Liver (tissue), 9 donors: ENCODE measurements around the gene NFATC1. TPM values are rescaled to one million over a fixed set of nuclear protein-coding genes. Genes with fewer than 3 reads are reported as not detected.

Experiments used
- DNase-seq: peaks from one replicate; pipeline ENCODE4 v3.0.0-alpha.2; 2017; ENCODE audit warnings: low spot score
- H3K27ac ChIP-seq, 2 donors: one replicate each; pipeline ENCODE4 v1.7.0; 2013; ENCODE audit warnings: inconsistent platforms in 2 of 2, low read length in 2 of 2, control low read depth in 1 of 2, low read depth in 1 of 2, mild to moderate bottlenecking in 1 of 2
- H3K27me3 ChIP-seq, 4 donors: one replicate each; pipeline versions ENCODE4 v1.6.1 to v1.7.0; 2013; ENCODE audit warnings: low read length in 3 of 4, inconsistent platforms in 1 of 4, mild to moderate bottlenecking in 1 of 4, moderate library complexity in 1 of 4; ENCODE audit not compliant: control insufficient read depth in 4 of 4, insufficient read depth in 4 of 4
- H3K36me3 ChIP-seq, 4 donors: one replicate each; pipeline versions ENCODE4 v1.6.1 to v1.7.0; 2013; ENCODE audit warnings: low read length in 3 of 4, mild to moderate bottlenecking in 3 of 4, low read depth in 1 of 4, moderate library complexity in 1 of 4; ENCODE audit not compliant: control insufficient read depth in 4 of 4, insufficient read depth in 3 of 4
- H3K4me1 ChIP-seq, 4 donors: one replicate each; pipeline versions ENCODE4 v1.6.1 to v1.7.0; 2013; ENCODE audit warnings: low read length in 3 of 4, mild to moderate bottlenecking in 3 of 4, moderate library complexity in 1 of 4; ENCODE audit not compliant: control insufficient read depth in 4 of 4, insufficient read depth in 4 of 4
- H3K4me3 ChIP-seq, 3 donors: one replicate each; pipeline versions ENCODE4 v1.6.1 to v1.7.0; 2013; ENCODE audit warnings: low read length in 3 of 3, control low read depth in 1 of 3, low read depth in 1 of 3, mild to moderate bottlenecking in 1 of 3
- H3K9ac ChIP-seq, 2 donors: one replicate each; pipeline ENCODE4 v1.7.0; 2013; ENCODE audit warnings: low read length in 2 of 2, mild to moderate bottlenecking in 2 of 2, moderate library complexity in 2 of 2, control low read depth in 1 of 2, low read depth in 1 of 2
- H3K9me3 ChIP-seq, 4 donors: one replicate each; pipeline versions ENCODE4 v1.6.1 to v1.7.0; 2013; ENCODE audit warnings: low read length in 3 of 4; ENCODE audit not compliant: control insufficient read depth in 4 of 4
- ATF3 ChIP-seq: IDR thresholded peaks from 2 replicates; pipeline ENCODE4 v1.6.1; 2016; ENCODE audit warnings: antibody characterized with exemption
- CTCF ChIP-seq: fragments of 150-350 bp; IDR thresholded peaks from 2 replicates; pipeline ENCODE4 v1.5.1; 2017; ENCODE audit warnings: improper control_type of control experiment, low read depth, low read length; ENCODE audit not compliant: missing input control
- EGR1 ChIP-seq, 2 donors: IDR thresholded peaks; 2 replicates each; pipeline ENCODE4 v1.6.1; 2016 to 2018; ENCODE audit warnings: antibody characterized with exemption in 2 of 2, low read depth in 2 of 2
- FOXA1 ChIP-seq: IDR thresholded peaks from 2 replicates; pipeline ENCODE4 v1.6.1; 2016; ENCODE audit warnings: antibody characterized with exemption
- FOXA2 ChIP-seq: IDR thresholded peaks from 2 replicates; pipeline ENCODE4 v1.6.1; 2016; ENCODE audit warnings: antibody characterized with exemption
- GABPA ChIP-seq, 2 donors: IDR thresholded peaks in 1 of 2; conservative IDR thresholded peaks in 1 of 2; 2 replicates each; pipeline ENCODE4 v1.6.1; 2016; ENCODE audit warnings: antibody characterized with exemption in 2 of 2, mild to moderate bottlenecking in 1 of 2, moderate library complexity in 1 of 2
- HNF4A ChIP-seq, 2 donors: conservative IDR thresholded peaks; 2 replicates each; pipeline ENCODE4 v1.6.1; 2016; ENCODE audit warnings: antibody characterized with exemption in 2 of 2, mild to moderate bottlenecking in 2 of 2
- HNF4G ChIP-seq: IDR thresholded peaks from 2 replicates; pipeline ENCODE4 v1.6.1; 2016; ENCODE audit warnings: antibody characterized with exemption
- JUND ChIP-seq, 2 donors: IDR thresholded peaks; 2 replicates each; pipeline ENCODE4 v1.6.1; 2016; ENCODE audit warnings: antibody characterized with exemption in 2 of 2
- MAX ChIP-seq: IDR thresholded peaks from 2 replicates; pipeline ENCODE4 v1.6.1; 2016; ENCODE audit warnings: antibody characterized with exemption
- NR2F2 ChIP-seq: IDR thresholded peaks from 2 replicates; pipeline ENCODE4 v1.6.1; 2016; ENCODE audit warnings: antibody characterized with exemption
- RAD21 ChIP-seq, 2 donors: IDR thresholded peaks; 2 replicates each; pipeline ENCODE4 v1.6.1; 2016; ENCODE audit warnings: antibody characterized with exemption in 2 of 2, mild to moderate bottlenecking in 2 of 2
- RXRA ChIP-seq, 2 donors: IDR thresholded peaks; 2 replicates each; pipeline ENCODE4 v1.6.1; 2017 to 2018; ENCODE audit warnings: antibody characterized with exemption in 2 of 2, mild to moderate bottlenecking in 1 of 2
- SP1 ChIP-seq: IDR thresholded peaks from 2 replicates; pipeline ENCODE4 v1.6.1; 2018; ENCODE audit warnings: antibody characterized with exemption, mild to moderate bottlenecking
- TAF1 ChIP-seq: conservative IDR thresholded peaks from 2 replicates; pipeline ENCODE4 v1.6.1; 2016; ENCODE audit warnings: antibody characterized with exemption, mild to moderate bottlenecking
- YY1 ChIP-seq: IDR thresholded peaks from 2 replicates; pipeline ENCODE4 v1.6.1; 2016; ENCODE audit warnings: antibody characterized with exemption, mild to moderate bottlenecking
- WGBS: extraction: QIAGEN DNeasy Blood & Tissue Kit; methylation state at CpG from one replicate; pipeline ENCODE4 v1.1.7; 2013; 5-methylcytosine and 5-hydroxymethylcytosine counted together
- polyA plus RNA-seq, 2 donors: library from polyadenylated mRNA; stranded (reverse) in 1 of 2; unstranded in 1 of 2; fragments of 200-250 nt in 1 of 2; fragments of >200 nt in 1 of 2; fragmentation: Nextera tagmentation in 1 of 2; extraction: Ambion mirVana in 1 of 2; gene quantifications; one replicate each; pipeline versions ENCODE4 v1.2.1 to v1.2.3, GENCODE V29; 2013 to 2015
- total RNA-seq, 2 donors: library from RNA; depleted of rRNA; stranded (reverse); fragments of >200 nt; gene quantifications; one replicate each; pipeline ENCODE4 v1.2.3, GENCODE V29; 2014
- TF ChIP-seq, protein P1 (sequence below): IDR thresholded peaks from 2 replicates; pipeline ENCODE4 v1.6.1; 2016; ENCODE audit warnings: antibody characterized with exemption
- TF ChIP-seq, protein P2 (sequence below): IDR thresholded peaks from 2 replicates; pipeline ENCODE4 v1.6.1; 2016; ENCODE audit warnings: antibody characterized with exemption, mild to moderate bottlenecking
- donor health status: healthy.
- donor health status: healthy.
- donor health status: healthy.
- donor health status: healthy.
- donor health status: healthy.

The NFATC1 gene
- total and polyA plus RNA-seq, 4 donors: 0.57 to 2.2 (median 1.3) TPM

DNA sequence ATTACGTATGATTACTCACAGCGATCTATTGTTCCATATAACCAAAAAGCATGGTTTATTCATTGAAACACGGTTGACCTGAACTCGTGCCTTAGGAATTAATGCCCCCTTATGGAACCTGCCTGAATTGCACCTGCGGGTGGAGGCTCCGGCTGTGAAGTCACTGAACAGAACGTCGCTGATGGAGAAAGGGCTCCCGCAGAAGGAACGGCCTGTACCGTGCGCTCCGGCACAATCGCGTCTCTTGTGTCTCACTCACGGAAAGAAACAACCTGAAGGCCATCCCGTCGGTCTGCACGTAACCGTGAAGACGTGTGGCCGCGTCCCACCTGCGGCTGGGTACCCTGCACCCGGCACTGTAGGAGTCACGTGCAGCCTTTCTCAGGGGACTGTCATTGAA, 133.1 kb downstream of the NFATC1 start:
- Histone ChIP-seq H3K4me3 (no peak overlapping the region), H3K9ac (no peak overlapping the region), H3K9me3 (no peaks in the 10 kb centered on the region), H3K27ac (no peak overlapping the region), H3K4me1 (no peaks in the 10 kb centered on the region), H3K36me3 (peaks cover 0 to 2% (median 0%) of the 10 kb centered on the region in 4 donors), H3K27me3 (no peaks in the 10 kb centered on the region)
- WGBS: 54% methylated on average over 26 of the region's 26 CpGs
- peak; percentile 69 for DNase-seq
- TF ChIP-seq MAX (no peak), CTCF (peak; percentile 81), RAD21 (IDR thresholded peaks at IDR 0.05) (peak; percentile 86 to 90)

DNA sequence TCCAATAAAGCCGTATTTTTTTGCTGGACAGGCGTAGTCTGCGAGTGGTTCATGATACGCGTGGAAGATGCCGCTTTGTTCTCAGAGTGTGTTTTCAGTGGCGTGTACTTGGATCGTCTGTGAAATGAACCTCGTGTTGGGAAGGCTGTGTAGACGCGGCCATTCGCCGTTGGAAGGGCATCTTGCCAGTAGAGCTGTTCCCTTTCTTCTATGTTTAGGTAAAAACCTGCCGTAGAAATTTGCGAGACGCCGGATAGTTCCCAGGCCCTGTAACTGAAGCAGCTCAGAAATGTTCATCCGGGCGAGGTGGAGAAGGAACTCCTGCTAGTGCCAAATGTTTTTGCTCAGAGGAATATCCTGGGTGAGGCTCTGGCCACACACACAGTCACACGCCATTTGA, 133.6 kb downstream of the NFATC1 start:
- Histone ChIP-seq H3K4me1 (no peaks in the 10 kb centered on the region), H3K9me3 (no peaks in the 10 kb centered on the region), H3K4me3 (no peak overlapping the region), H3K36me3 (peaks cover 0 to 2% (median 0%) of the 10 kb centered on the region in 4 donors), H3K9ac (no peak overlapping the region), H3K27me3 (no peaks in the 10 kb centered on the region), H3K27ac (no peak overlapping the region)
- TF ChIP-seq RXRA (IDR thresholded peaks at IDR 0.05): no peak
- TF ChIP-seq TAF1: no peak
- TF ChIP-seq EGR1 (IDR thresholded peaks at IDR 0.05; ENCODE audit: low read depth in 2 of 2): no peak
- no peak for TF ChIP-seq CTCF
- no peak for TF ChIP-seq HNF4A (conservative IDR thresholded peaks at IDR 0.05)
- TF ChIP-seq NR2F2: no peak
- TF ChIP-seq HNF4G: no peak
- no peak for TF ChIP-seq SP1
- TF ChIP-seq, protein P1, sequence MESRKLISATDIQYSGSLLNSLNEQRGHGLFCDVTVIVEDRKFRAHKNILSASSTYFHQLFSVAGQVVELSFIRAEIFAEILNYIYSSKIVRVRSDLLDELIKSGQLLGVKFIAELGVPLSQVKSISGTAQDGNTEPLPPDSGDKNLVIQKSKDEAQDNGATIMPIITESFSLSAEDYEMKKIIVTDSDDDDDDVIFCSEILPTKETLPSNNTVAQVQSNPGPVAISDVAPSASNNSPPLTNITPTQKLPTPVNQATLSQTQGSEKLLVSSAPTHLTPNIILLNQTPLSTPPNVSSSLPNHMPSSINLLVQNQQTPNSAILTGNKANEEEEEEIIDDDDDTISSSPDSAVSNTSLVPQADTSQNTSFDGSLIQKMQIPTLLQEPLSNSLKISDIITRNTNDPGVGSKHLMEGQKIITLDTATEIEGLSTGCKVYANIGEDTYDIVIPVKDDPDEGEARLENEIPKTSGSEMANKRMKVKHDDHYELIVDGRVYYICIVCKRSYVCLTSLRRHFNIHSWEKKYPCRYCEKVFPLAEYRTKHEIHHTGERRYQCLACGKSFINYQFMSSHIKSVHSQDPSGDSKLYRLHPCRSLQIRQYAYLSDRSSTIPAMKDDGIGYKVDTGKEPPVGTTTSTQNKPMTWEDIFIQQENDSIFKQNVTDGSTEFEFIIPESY: no peak
- TF ChIP-seq RAD21 (IDR thresholded peaks at IDR 0.05): no peak
- TF ChIP-seq FOXA1: no peak
- no peak for TF ChIP-seq JUND (IDR thresholded peaks at IDR 0.05)
- TF ChIP-seq YY1: no peak
- no peak for TF ChIP-seq ATF3
- TF ChIP-seq MAX: no peak
- TF ChIP-seq, protein P2, sequence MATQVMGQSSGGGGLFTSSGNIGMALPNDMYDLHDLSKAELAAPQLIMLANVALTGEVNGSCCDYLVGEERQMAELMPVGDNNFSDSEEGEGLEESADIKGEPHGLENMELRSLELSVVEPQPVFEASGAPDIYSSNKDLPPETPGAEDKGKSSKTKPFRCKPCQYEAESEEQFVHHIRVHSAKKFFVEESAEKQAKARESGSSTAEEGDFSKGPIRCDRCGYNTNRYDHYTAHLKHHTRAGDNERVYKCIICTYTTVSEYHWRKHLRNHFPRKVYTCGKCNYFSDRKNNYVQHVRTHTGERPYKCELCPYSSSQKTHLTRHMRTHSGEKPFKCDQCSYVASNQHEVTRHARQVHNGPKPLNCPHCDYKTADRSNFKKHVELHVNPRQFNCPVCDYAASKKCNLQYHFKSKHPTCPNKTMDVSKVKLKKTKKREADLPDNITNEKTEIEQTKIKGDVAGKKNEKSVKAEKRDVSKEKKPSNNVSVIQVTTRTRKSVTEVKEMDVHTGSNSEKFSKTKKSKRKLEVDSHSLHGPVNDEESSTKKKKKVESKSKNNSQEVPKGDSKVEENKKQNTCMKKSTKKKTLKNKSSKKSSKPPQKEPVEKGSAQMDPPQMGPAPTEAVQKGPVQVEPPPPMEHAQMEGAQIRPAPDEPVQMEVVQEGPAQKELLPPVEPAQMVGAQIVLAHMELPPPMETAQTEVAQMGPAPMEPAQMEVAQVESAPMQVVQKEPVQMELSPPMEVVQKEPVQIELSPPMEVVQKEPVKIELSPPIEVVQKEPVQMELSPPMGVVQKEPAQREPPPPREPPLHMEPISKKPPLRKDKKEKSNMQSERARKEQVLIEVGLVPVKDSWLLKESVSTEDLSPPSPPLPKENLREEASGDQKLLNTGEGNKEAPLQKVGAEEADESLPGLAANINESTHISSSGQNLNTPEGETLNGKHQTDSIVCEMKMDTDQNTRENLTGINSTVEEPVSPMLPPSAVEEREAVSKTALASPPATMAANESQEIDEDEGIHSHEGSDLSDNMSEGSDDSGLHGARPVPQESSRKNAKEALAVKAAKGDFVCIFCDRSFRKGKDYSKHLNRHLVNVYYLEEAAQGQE: no peak
- TF ChIP-seq FOXA2: no peak
- TF ChIP-seq GABPA (IDR thresholded peaks at IDR 0.05 in 1 of 2, conservative IDR thresholded peaks at IDR 0.05 in 1 of 2): no peak
- 91% methylated on average over 20 of the region's 20 CpGs for WGBS
- no peak for DNase-seq
